ENCODE results near the gene GABRE. TPM values are rescaled to one million over a fixed set of nuclear protein-coding genes. Genes with fewer than 3 reads are reported as not detected.

GABRE gene
- total RNA-seq, result 2.6 and 9.9 TPM in 2 replicates

DNA sequence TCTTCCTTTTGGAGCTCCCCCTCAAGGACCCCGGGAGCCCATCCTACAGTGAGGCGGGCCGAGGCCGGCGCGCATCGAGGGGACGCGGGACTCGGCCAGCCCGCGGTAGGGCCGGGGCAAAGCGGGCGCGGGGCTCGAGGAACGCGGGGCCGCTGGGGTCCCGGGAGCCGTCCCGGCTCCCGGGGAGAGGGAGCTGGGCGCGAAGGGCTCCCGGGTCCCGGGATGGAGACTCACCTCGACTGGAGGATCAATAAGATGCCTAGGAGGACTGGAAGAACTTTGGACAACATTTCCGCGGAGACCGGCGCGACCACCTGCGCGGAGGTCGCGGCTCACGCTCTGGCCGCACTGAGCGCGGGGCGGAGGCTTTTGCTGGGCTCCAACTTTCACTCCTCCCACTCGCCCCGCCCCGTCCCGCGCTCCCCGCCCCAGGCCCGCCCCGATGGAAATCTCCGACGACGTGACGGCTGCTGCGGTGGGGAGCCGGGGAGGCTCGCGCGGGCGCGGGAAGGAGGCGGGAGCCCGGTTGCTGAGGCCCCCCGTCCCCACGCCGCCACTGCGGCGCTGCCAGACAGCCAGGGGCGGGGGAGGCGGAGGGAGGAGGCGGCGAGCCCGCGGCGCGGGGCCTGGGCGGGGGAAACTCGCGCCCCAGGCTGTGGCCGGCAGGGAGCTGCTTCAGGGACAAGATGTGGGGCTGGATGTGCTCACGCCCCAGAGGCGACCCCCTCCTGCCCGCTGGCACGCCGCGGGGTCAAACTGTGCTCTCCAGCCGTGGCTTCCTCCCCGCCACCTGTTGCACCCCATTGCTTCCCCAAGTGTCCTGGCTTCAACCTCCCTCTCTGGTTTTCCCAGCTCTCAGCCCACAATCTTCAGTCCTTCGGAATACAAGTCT, at the start of gene GABRE:
Gene GABRE (minus strand): TSS at position 341 of the 892 bp plus-strand sequence. CDS start 51 bp downstream, at position 290.

GRCh38 chrX:151912780-151913179, 61.7 kb downstream of the GABRE start, which contains the start of gene MAGEA4:
Gene MAGEA4 (plus strand): TSS chrX:151912889. CDS start chrX:151923665, 10,776 bp downstream.

Other genes starting within 250 kb of the GABRE start
- not detected in 2 replicates for gene CNGA2, start 239.9 kb downstream of the GABRE start, total RNA-seq
- gene MAGEA4, start 61.8 kb downstream of the GABRE start, total RNA-seq, result not detected in 2 replicates
- gene MAGEA10, start 163.9 kb upstream of the GABRE start, total RNA-seq, result not detected in 2 replicates

All from endothelial cell of coronary artery (primary cell).